Measurements from ENCODE around the gene RBMX.

DNA sequence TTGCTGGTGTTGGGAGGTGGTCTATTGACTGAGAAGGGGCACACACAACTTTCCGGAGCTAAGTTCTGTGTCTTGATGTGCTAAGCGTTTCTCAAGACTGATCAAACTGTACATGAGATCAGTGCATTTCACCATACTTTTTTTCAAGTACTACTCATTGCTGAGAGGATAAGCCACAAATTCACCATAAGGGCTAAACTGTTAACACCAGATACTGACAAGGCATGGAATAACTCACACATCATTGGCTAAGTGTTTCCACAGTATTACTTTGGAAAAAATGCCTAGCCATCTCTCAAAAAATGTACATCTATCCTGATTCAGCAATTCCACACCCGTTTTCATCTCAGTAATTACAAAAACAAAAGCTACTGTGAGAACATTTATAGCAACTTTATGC lies 13.0 kb downstream of the RBMX start:
- TF ChIP-seq POLR2AphosphoS2 (IDR thresholded peaks at IDR 0.05; ENCODE audit: low read depth, low read length) (no peak), JUN (CRISPR knock-in tag; IDR thresholded peaks at IDR 0.05) (no peak), MTA3 (CRISPR knock-in tag; IDR thresholded peaks at IDR 0.05) (no peak), POLR2A (IDR thresholded peaks at IDR 0.05; ENCODE audit: insufficient read depth in 1 of 2, low read depth in 2 of 2, low read length in 2 of 2) (no peak), HDAC2 (CRISPR knock-in tag; IDR thresholded peaks at IDR 0.05) (no peak), CTCF (CRISPR knock-in tag; IDR thresholded peaks at IDR 0.05) (no peak), ZNF276 (CRISPR knock-in tag; IDR thresholded peaks at IDR 0.05; ENCODE audit: low read depth) (no peak), SALL2 (CRISPR knock-in tag; IDR thresholded peaks at IDR 0.05) (no peak)
- TF ChIP-seq, protein P1, sequence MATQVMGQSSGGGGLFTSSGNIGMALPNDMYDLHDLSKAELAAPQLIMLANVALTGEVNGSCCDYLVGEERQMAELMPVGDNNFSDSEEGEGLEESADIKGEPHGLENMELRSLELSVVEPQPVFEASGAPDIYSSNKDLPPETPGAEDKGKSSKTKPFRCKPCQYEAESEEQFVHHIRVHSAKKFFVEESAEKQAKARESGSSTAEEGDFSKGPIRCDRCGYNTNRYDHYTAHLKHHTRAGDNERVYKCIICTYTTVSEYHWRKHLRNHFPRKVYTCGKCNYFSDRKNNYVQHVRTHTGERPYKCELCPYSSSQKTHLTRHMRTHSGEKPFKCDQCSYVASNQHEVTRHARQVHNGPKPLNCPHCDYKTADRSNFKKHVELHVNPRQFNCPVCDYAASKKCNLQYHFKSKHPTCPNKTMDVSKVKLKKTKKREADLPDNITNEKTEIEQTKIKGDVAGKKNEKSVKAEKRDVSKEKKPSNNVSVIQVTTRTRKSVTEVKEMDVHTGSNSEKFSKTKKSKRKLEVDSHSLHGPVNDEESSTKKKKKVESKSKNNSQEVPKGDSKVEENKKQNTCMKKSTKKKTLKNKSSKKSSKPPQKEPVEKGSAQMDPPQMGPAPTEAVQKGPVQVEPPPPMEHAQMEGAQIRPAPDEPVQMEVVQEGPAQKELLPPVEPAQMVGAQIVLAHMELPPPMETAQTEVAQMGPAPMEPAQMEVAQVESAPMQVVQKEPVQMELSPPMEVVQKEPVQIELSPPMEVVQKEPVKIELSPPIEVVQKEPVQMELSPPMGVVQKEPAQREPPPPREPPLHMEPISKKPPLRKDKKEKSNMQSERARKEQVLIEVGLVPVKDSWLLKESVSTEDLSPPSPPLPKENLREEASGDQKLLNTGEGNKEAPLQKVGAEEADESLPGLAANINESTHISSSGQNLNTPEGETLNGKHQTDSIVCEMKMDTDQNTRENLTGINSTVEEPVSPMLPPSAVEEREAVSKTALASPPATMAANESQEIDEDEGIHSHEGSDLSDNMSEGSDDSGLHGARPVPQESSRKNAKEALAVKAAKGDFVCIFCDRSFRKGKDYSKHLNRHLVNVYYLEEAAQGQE (IDR thresholded peaks at IDR 0.05; ENCODE audit: borderline replicate concordance in 1 of 2, low read depth in 1 of 2, low read length in 2 of 2): no peak

All from HepG2 (cell line).